ENCODE measurements around the gene MRPL47. TPM values are rescaled to one million over a fixed set of nuclear protein-coding genes. Genes with fewer than 3 reads are reported as not detected.

Gene MRPL47
- total and polyA plus RNA-seq, 4 donors, result 42.4 to 65.1 (median 48.2) TPM

- no peak for DNase-seq (ENCODE audit: low read depth in 4 of 6, low spot score in 6 of 6)
- WGBS (ENCODE audit: insufficient coverage), result 97% methylated on average over 2 of the region's 3 CpGs
- Histone ChIP-seq H3K36me3 (ENCODE audit: control insufficient read depth, insufficient read depth, low read length) (no peaks in the 10 kb centered on the region), H3K9me3 (ENCODE audit: control insufficient read depth, insufficient read depth, low read length) (no peaks in the 10 kb centered on the region), H3K27me3 (ENCODE audit: control insufficient read depth, insufficient read depth, low read length) (no peaks in the 10 kb centered on the region), H3K4me3 (ENCODE audit: low read depth, low read length) (no peak overlapping the region), H3K27ac (ENCODE audit: low read depth, low read length) (no peak overlapping the region), H3K4me1 (ENCODE audit: control insufficient read depth, insufficient read depth, low read length) (no peaks in the 10 kb centered on the region)
Observed at GRCh38 chr3:179630753-179631451, 26.5 kb upstream of the MRPL47 start.

GRCh38 chr3:179624451-179624850 is 20.0 kb upstream of the MRPL47 start:
- Histone ChIP-seq H3K27me3 (ENCODE audit: control insufficient read depth, insufficient read depth, low read length) (no peaks in the 10 kb centered on the region), H3K4me1 (ENCODE audit: control insufficient read depth, insufficient read depth, low read length) (no peaks in the 10 kb centered on the region), H3K27ac (ENCODE audit: low read depth, low read length) (no peak overlapping the region), H3K4me3 (ENCODE audit: low read depth, low read length) (no peak overlapping the region), H3K36me3 (ENCODE audit: control insufficient read depth, insufficient read depth, low read length) (peaks cover 24% of the 10 kb centered on the region), H3K9me3 (ENCODE audit: control insufficient read depth, insufficient read depth, low read length) (no peaks in the 10 kb centered on the region)
- WGBS (ENCODE audit: insufficient coverage), result no CpG with 5 or more reads among the region's 3 CpGs
- DNase-seq (ENCODE audit: low read depth in 4 of 6, low spot score in 6 of 6), result no peak

- Histone ChIP-seq H3K36me3 (ENCODE audit: control insufficient read depth, insufficient read depth, low read length) (peaks cover 31% of the 10 kb centered on the region), H3K4me1 (ENCODE audit: control insufficient read depth, insufficient read depth, low read length) (no peaks in the 10 kb centered on the region), H3K4me3 (ENCODE audit: low read depth, low read length) (no peak overlapping the region), H3K27me3 (ENCODE audit: control insufficient read depth, insufficient read depth, low read length) (no peaks in the 10 kb centered on the region), H3K9me3 (ENCODE audit: control insufficient read depth, insufficient read depth, low read length) (no peaks in the 10 kb centered on the region), H3K27ac (ENCODE audit: low read depth, low read length) (no peak overlapping the region)
- no peak for DNase-seq (ENCODE audit: low read depth in 4 of 6, low spot score in 6 of 6)
- 88% methylated on average over 2 of the region's 2 CpGs for WGBS (ENCODE audit: insufficient coverage)
Observed at GRCh38 chr3:179622023-179622422, 17.6 kb upstream of the MRPL47 start.

- no peaks in the 10 kb centered on the region for H3K9me3 ChIP-seq (ENCODE audit: control insufficient read depth, insufficient read depth, low read length)
- peaks cover 11% of the 10 kb centered on the region for H3K36me3 ChIP-seq (ENCODE audit: control insufficient read depth, insufficient read depth, low read length)
- WGBS (ENCODE audit: insufficient coverage), result 80% methylated on average over 1 of the region's 4 CpGs
- no peak overlapping the region for H3K27ac ChIP-seq (ENCODE audit: low read depth, low read length)
- no peak for DNase-seq (ENCODE audit: low read depth in 4 of 6, low spot score in 6 of 6)
- H3K4me3 ChIP-seq (ENCODE audit: low read depth, low read length), result no peak overlapping the region
- H3K27me3 ChIP-seq (ENCODE audit: control insufficient read depth, insufficient read depth, low read length), result no peaks in the 10 kb centered on the region
- H3K4me1 ChIP-seq (ENCODE audit: control insufficient read depth, insufficient read depth, low read length), result no peaks in the 10 kb centered on the region
Observed at GRCh38 chr3:179615458-179616173, 11.2 kb upstream of the MRPL47 start.

GRCh38 chr3:179613807-179614206 is 9.4 kb upstream of the MRPL47 start:
- Histone ChIP-seq H3K4me1 (ENCODE audit: control insufficient read depth, insufficient read depth, low read length) (no peaks in the 10 kb centered on the region), H3K36me3 (ENCODE audit: control insufficient read depth, insufficient read depth, low read length) (peaks cover 18% of the 10 kb centered on the region), H3K9me3 (ENCODE audit: control insufficient read depth, insufficient read depth, low read length) (no peaks in the 10 kb centered on the region), H3K27ac (ENCODE audit: low read depth, low read length) (no peak overlapping the region), H3K27me3 (ENCODE audit: control insufficient read depth, insufficient read depth, low read length) (no peaks in the 10 kb centered on the region), H3K4me3 (ENCODE audit: low read depth, low read length) (no peak overlapping the region)
- WGBS (ENCODE audit: insufficient coverage), result no CpG with 5 or more reads among the region's 2 CpGs
- no peak for DNase-seq (ENCODE audit: low read depth in 4 of 6, low spot score in 6 of 6)

- Histone ChIP-seq H3K9me3 (ENCODE audit: control insufficient read depth, insufficient read depth, low read length) (no peaks in the 10 kb centered on the region), H3K4me1 (ENCODE audit: control insufficient read depth, insufficient read depth, low read length) (peaks cover 13% of the 10 kb centered on the region), H3K36me3 (ENCODE audit: control insufficient read depth, insufficient read depth, low read length) (peaks cover 12% of the 10 kb centered on the region), H3K27me3 (ENCODE audit: control insufficient read depth, insufficient read depth, low read length) (no peaks in the 10 kb centered on the region), H3K4me3 (ENCODE audit: low read depth, low read length) (no peak overlapping the region), H3K27ac (ENCODE audit: low read depth, low read length) (no peak overlapping the region)
- no peak for DNase-seq (ENCODE audit: low read depth in 4 of 6, low spot score in 6 of 6)
- no CpG with 5 or more reads among the region's 4 CpGs for WGBS (ENCODE audit: insufficient coverage)
Observed at GRCh38 chr3:179610066-179610465, 5.6 kb upstream of the MRPL47 start.

- H3K4me1 ChIP-seq (ENCODE audit: control insufficient read depth, insufficient read depth, low read length), result peaks cover 13% of the 10 kb centered on the region
- WGBS (ENCODE audit: insufficient coverage), result 92% methylated on average over 1 of the region's 6 CpGs
- H3K27ac ChIP-seq (ENCODE audit: low read depth, low read length), result no peak overlapping the region
Observed at GRCh38 chr3:179608931-179609720, 4.7 kb upstream of the MRPL47 start.

GRCh38 chr3:179606534-179607085 is 2.2 kb upstream of the MRPL47 start:
- Histone ChIP-seq H3K27me3 (ENCODE audit: control insufficient read depth, insufficient read depth, low read length) (no peaks in the 10 kb centered on the region), H3K27ac (ENCODE audit: low read depth, low read length) (no peak overlapping the region), H3K4me1 (ENCODE audit: control insufficient read depth, insufficient read depth, low read length) (peaks cover 18% of the 10 kb centered on the region), H3K4me3 (ENCODE audit: low read depth, low read length) (no peak overlapping the region), H3K36me3 (ENCODE audit: control insufficient read depth, insufficient read depth, low read length) (peaks cover 13% of the 10 kb centered on the region), H3K9me3 (ENCODE audit: control insufficient read depth, insufficient read depth, low read length) (no peaks in the 10 kb centered on the region)
- DNase-seq (ENCODE audit: low read depth in 4 of 6, low spot score in 6 of 6), result no peak
- WGBS (ENCODE audit: insufficient coverage), result no CpG with 5 or more reads among the region's 4 CpGs

More at GRCh38 chr3:179608931-179609720, 4.7 kb upstream of the MRPL47 start:
- H3K4me3 ChIP-seq (ENCODE audit: low read depth, low read length), result no peak overlapping the region
- peaks cover 12% of the 10 kb centered on the region for H3K36me3 ChIP-seq (ENCODE audit: control insufficient read depth, insufficient read depth, low read length)
- no peaks in the 10 kb centered on the region for H3K9me3 ChIP-seq (ENCODE audit: control insufficient read depth, insufficient read depth, low read length)
- DNase-seq (ENCODE audit: low read depth in 4 of 6, low spot score in 6 of 6), result no peak
- no peaks in the 10 kb centered on the region for H3K27me3 ChIP-seq (ENCODE audit: control insufficient read depth, insufficient read depth, low read length)

- no CpG with 5 or more reads among the region's 3 CpGs for WGBS (ENCODE audit: insufficient coverage)
- Histone ChIP-seq H3K27ac (ENCODE audit: low read depth, low read length) (peak overlapping the region; percentile 97), H3K4me3 (ENCODE audit: low read depth, low read length) (peak overlapping the region; percentile 100), H3K27me3 (ENCODE audit: control insufficient read depth, insufficient read depth, low read length) (no peaks in the 10 kb centered on the region), H3K36me3 (ENCODE audit: control insufficient read depth, insufficient read depth, low read length) (peaks cover 22% of the 10 kb centered on the region), H3K4me1 (ENCODE audit: control insufficient read depth, insufficient read depth, low read length) (peaks cover 18% of the 10 kb centered on the region), H3K9me3 (ENCODE audit: control insufficient read depth, insufficient read depth, low read length) (no peaks in the 10 kb centered on the region)
- DNase-seq (ENCODE audit: low read depth in 4 of 6, low spot score in 6 of 6), result peak in 1 of 6 donors; percentile 1
Observed at GRCh38 chr3:179603831-179604230, 607 bp downstream of the MRPL47 start.

All from spinal cord (tissue), 10 donors.